Astrocyte (in vitro differentiated cells and primary cell): Measurements from ENCODE around the gene DGKQ.

Experiments used
- CTCF ChIP-seq: IDR thresholded peaks from 2 replicates; pipeline ENCODE4 v1.5.1; 2011; ENCODE audit warnings: low read depth, mild to moderate bottlenecking, inconsistent platforms, low read length, moderate library complexity; ENCODE audit not compliant: insufficient read depth
- EZH2 ChIP-seq: IDR thresholded peaks from 2 replicates; pipeline ENCODE4 v1.6.1; 2012; ENCODE audit warnings: mild to moderate bottlenecking, low read length, inconsistent platforms; ENCODE audit not compliant: insufficient read depth

GRCh38 chr4:926538-926937, 46.8 kb downstream of the DGKQ start:
- TF ChIP-seq CTCF (peak; percentile 18), EZH2 (no peak)
